Measurements from ENCODE around the gene BRD4.

BRD4 gene

GRCh38 chr19:15284091-15284490, 48.2 kb downstream of the BRD4 start:
- Mint-ChIP-seq H3K27ac (no peak overlapping the region), H3K9me3 (no peaks in the 10 kb centered on the region), H3K36me3 (peaks cover 2% of the 10 kb centered on the region), H3K27me3 (no peaks in the 10 kb centered on the region), H3K4me1 (peaks cover 83% of the 10 kb centered on the region), H3K4me3 (no peak overlapping the region)
- DNase-seq: no peak
- CTCF ChIA-PET: no interaction called here

GRCh38 chr19:15283141-15283883, 49.0 kb downstream of the BRD4 start:
- Mint-ChIP-seq H3K4me3 (no peak overlapping the region), H3K4me1 (peaks cover 78% of the 10 kb centered on the region), H3K9me3 (no peaks in the 10 kb centered on the region), H3K27me3 (no peaks in the 10 kb centered on the region), H3K27ac (peak overlapping the region; percentile 15), H3K36me3 (peaks cover 2% of the 10 kb centered on the region)
- CTCF ChIA-PET: interaction anchor here (0.6 to 0.9 kb wide), 2 partner anchors 10 to 1100 kb away, joined by 3 read pairs; no protein-coding TSS in a partner anchor
- DNase-seq: no peak

DNA sequence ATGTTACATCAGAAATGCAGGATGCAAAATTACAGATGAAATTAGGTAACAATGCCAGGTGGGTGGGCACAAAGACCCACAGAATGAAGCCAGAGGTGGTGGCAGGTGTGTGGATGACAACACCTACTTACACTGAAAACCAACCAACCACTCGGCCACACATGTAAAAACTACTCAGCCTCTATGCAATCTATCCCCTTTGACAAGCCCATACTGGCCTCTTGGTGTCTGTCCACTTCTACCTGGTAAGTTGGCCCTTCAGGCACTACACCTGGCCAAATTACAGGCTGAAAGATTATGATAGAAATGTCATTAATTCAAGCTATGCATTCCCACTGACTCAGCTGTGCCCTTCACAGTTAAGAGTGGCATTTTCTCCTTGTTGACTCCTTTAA, 50.0 kb downstream of the BRD4 start:
- CTCF ChIA-PET: interaction anchor here (0.9 to 1.0 kb wide), 2 partner anchors 9 to 11 kb away, joined by 3 read pairs; no protein-coding TSS in a partner anchor
- Mint-ChIP-seq H3K36me3 (peaks cover 2% of the 10 kb centered on the region), H3K4me1 (peaks cover 68% of the 10 kb centered on the region), H3K27ac (no peak overlapping the region), H3K27me3 (no peaks in the 10 kb centered on the region), H3K4me3 (no peak overlapping the region), H3K9me3 (no peaks in the 10 kb centered on the region)
- DNase-seq: no peak

GRCh38 chr19:15280915-15281683, 51.2 kb downstream of the BRD4 start:
- peak overlapping the region; percentile 43 for H3K27ac Mint-ChIP-seq
- no peak overlapping the region for H3K4me3 Mint-ChIP-seq
- H3K4me1 Mint-ChIP-seq: peaks cover 61% of the 10 kb centered on the region
- H3K36me3 Mint-ChIP-seq: peaks cover 3% of the 10 kb centered on the region
- no peaks in the 10 kb centered on the region for H3K27me3 Mint-ChIP-seq
- no peaks in the 10 kb centered on the region for H3K9me3 Mint-ChIP-seq
- CTCF ChIA-PET: interaction anchor here (1.0 kb wide), 1 partner anchor 11 kb away, joined by 3 read pairs; no protein-coding TSS in a partner anchor
- no peak for DNase-seq

GRCh38 chr19:15280048-15280725, 52.2 kb downstream of the BRD4 start:
- no peaks in the 10 kb centered on the region for H3K27me3 Mint-ChIP-seq
- no peak overlapping the region for H3K4me3 Mint-ChIP-seq
- peak overlapping the region; percentile 52 for H3K27ac Mint-ChIP-seq
- DNase-seq: no peak
- CTCF ChIA-PET: interaction anchor here (1.1 kb wide), 1 partner anchor 8 kb away, joined by 3 read pairs; no protein-coding TSS in a partner anchor
- H3K9me3 Mint-ChIP-seq: no peaks in the 10 kb centered on the region
- peaks cover 3% of the 10 kb centered on the region for H3K36me3 Mint-ChIP-seq
- H3K4me1 Mint-ChIP-seq: peaks cover 56% of the 10 kb centered on the region

DNA sequence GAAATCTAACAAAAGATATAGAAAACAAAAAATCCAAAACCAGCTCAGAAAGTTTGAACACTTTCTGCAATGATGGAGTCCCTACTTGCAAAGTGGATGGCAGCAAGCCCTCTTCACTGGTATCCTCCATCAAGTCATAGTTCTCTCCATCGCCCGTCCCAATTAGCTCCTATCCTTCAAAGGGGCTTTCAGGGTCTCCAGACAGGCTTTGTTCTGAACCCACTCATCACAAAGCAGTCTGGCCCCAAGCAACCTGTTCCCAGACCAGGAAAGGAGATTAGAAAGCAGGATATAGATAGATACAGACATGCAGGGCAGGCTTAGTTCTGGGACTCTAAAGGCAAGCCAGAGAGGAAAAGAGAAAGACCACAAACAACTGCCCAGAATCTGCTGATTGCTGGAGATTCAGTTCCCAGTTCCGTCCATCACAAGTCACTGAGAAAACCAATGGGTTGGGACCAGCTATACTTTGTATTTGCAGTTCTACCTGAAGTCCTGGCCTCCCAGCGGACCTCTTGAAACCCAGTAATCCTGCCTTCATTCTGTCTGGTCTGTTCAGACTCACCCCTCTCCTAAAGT, 52.9 kb downstream of the BRD4 start:
- no peaks in the 10 kb centered on the region for H3K27me3 Mint-ChIP-seq
- peak overlapping the region; percentile 16 for H3K27ac Mint-ChIP-seq
- peaks cover 3% of the 10 kb centered on the region for H3K36me3 Mint-ChIP-seq
- no peaks in the 10 kb centered on the region for H3K9me3 Mint-ChIP-seq
- CTCF ChIA-PET: interaction anchor here (1.1 kb wide), 1 partner anchor 9 kb away, joined by 3 read pairs; no protein-coding TSS in a partner anchor
- DNase-seq: no peak
- H3K4me3 Mint-ChIP-seq: no peak overlapping the region
- peaks cover 48% of the 10 kb centered on the region for H3K4me1 Mint-ChIP-seq

- Mint-ChIP-seq H3K27ac (no peak overlapping the region), H3K27me3 (no peaks in the 10 kb centered on the region), H3K9me3 (no peaks in the 10 kb centered on the region), H3K4me1 (peaks cover 25% of the 10 kb centered on the region), H3K36me3 (peaks cover 13% of the 10 kb centered on the region), H3K4me3 (no peak overlapping the region)
- no peak for DNase-seq
- CTCF ChIA-PET: no interaction called here
Observed at GRCh38 chr19:15276620-15277215, 55.6 kb downstream of the BRD4 start.

GRCh38 chr19:15274477-15274876, 57.9 kb downstream of the BRD4 start:
- no peak for DNase-seq
- Mint-ChIP-seq H3K4me1 (peaks cover 10% of the 10 kb centered on the region), H3K27ac (no peak overlapping the region), H3K36me3 (peaks cover 32% of the 10 kb centered on the region), H3K4me3 (no peak overlapping the region), H3K27me3 (no peaks in the 10 kb centered on the region), H3K9me3 (no peaks in the 10 kb centered on the region)
- CTCF ChIA-PET: interaction anchor here (0.8 kb wide), 1 partner anchor 145 kb away, joined by 3 read pairs; the partner anchor contains the start of gene AKAP8L

GRCh38 chr19:15269806-15270205, 62.5 kb downstream of the BRD4 start:
- Mint-ChIP-seq H3K36me3 (peaks cover 64% of the 10 kb centered on the region), H3K27ac (no peak overlapping the region), H3K27me3 (no peaks in the 10 kb centered on the region), H3K9me3 (no peaks in the 10 kb centered on the region), H3K4me3 (no peak overlapping the region), H3K4me1 (no peaks in the 10 kb centered on the region)
- no peak for DNase-seq
- CTCF ChIA-PET: no interaction called here

GRCh38 chr19:15268928-15269253, 63.4 kb downstream of the BRD4 start:
- peaks cover 73% of the 10 kb centered on the region for H3K36me3 Mint-ChIP-seq
- no peak for DNase-seq
- CTCF ChIA-PET: no interaction called here
- H3K9me3 Mint-ChIP-seq: no peaks in the 10 kb centered on the region
- H3K27ac Mint-ChIP-seq: peak overlapping the region; percentile 22
- no peaks in the 10 kb centered on the region for H3K27me3 Mint-ChIP-seq
- H3K4me3 Mint-ChIP-seq: no peak overlapping the region
- H3K4me1 Mint-ChIP-seq: no peaks in the 10 kb centered on the region

DNA sequence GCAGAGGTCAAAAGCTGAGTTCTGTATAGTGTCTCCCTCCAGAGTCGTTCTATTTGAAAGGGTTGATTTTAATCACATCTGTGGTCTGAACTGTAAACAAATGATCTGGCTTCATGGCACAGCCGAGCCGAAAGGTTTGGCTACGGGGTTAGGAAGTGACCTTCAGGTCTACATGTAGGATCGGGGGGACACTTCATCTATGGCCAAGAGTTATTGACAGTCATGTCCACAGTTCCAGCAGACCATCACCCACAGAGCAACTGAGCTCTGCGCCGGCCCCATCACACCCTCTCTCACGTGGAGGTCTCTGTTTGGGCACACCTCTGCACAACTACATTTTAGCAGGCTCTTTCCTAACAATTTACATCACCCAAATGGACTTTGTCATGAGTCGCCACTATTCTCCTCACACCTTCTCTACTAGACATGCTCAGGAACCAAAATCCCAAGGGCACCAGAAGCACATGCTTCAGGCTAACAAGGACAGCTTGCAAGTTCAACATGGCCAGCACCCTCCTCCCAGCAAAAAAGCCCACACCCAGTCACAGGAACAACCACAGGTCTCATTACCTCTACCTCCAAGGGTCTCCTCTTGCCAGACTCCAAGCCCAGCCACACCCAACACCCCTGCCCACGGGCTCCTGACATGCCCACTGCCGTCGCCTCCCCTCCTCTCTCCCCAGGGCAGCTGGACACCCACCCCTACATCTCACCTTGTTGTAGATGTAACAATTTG, 64.0 kb downstream of the BRD4 start:
- no peaks in the 10 kb centered on the region for H3K4me1 Mint-ChIP-seq
- no peaks in the 10 kb centered on the region for H3K9me3 Mint-ChIP-seq
- no peak overlapping the region for H3K4me3 Mint-ChIP-seq
- H3K36me3 Mint-ChIP-seq: peaks cover 76% of the 10 kb centered on the region
- DNase-seq: no peak
- H3K27ac Mint-ChIP-seq: no peak overlapping the region
- H3K27me3 Mint-ChIP-seq: no peaks in the 10 kb centered on the region
- CTCF ChIA-PET: interaction anchor here (1.0 kb wide), 1 partner anchor 141 kb away, joined by 3 read pairs; no protein-coding TSS in a partner anchor

DNA sequence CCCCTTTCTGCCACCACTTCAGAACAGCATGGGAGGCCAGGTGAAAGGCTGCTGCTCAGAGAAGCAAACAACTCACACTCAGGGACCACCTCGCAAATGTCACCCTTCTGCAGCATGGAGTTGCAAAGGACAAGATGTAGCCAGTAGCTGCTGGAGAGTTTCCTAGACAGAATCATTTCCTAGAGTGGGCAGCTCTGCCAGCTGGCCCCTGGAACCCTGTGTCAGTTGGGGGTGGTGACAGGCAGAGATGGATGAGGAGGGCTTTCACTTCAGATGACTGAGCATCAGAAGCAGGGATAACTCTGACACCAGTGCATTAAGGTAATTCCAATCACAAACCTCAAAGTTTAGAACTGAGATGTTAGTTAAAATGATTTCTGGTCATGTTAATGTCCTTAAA, 65.7 kb downstream of the BRD4 start:
- H3K9me3 Mint-ChIP-seq: no peaks in the 10 kb centered on the region
- no peak overlapping the region for H3K4me3 Mint-ChIP-seq
- DNase-seq: no peak
- H3K36me3 Mint-ChIP-seq: peaks cover 74% of the 10 kb centered on the region
- peak overlapping the region; percentile 19 for H3K27ac Mint-ChIP-seq
- H3K4me1 Mint-ChIP-seq: no peaks in the 10 kb centered on the region
- CTCF ChIA-PET: interaction anchor here (1.3 kb wide), 1 partner anchor 45 kb away, joined by 3 read pairs; no protein-coding TSS in a partner anchor
- H3K27me3 Mint-ChIP-seq: no peaks in the 10 kb centered on the region

- H3K27me3 Mint-ChIP-seq: no peaks in the 10 kb centered on the region
- CTCF ChIA-PET: interaction anchor here (0.7 to 1.3 kb wide), 3 partner anchors 44 to 111 kb away, joined by 3 to 5 read pairs (median 3); no protein-coding TSS in a partner anchor
- no peak overlapping the region for H3K4me3 Mint-ChIP-seq
- no peaks in the 10 kb centered on the region for H3K4me1 Mint-ChIP-seq
- DNase-seq: no peak
- H3K36me3 Mint-ChIP-seq: peaks cover 71% of the 10 kb centered on the region
- no peak overlapping the region for H3K27ac Mint-ChIP-seq
- H3K9me3 Mint-ChIP-seq: no peaks in the 10 kb centered on the region
Observed at GRCh38 chr19:15265850-15266248, 66.5 kb downstream of the BRD4 start.

All from activated naive CD4-positive, alpha-beta T cell treated with anti-CD3 and anti-CD28 coated beads, Interleukin-2, amount 10 ng/mL, durations not matched to agents 7 days and 5 days (primary cell).